ENCODE data around the gene RANGAP1.

Gene RANGAP1

DNA sequence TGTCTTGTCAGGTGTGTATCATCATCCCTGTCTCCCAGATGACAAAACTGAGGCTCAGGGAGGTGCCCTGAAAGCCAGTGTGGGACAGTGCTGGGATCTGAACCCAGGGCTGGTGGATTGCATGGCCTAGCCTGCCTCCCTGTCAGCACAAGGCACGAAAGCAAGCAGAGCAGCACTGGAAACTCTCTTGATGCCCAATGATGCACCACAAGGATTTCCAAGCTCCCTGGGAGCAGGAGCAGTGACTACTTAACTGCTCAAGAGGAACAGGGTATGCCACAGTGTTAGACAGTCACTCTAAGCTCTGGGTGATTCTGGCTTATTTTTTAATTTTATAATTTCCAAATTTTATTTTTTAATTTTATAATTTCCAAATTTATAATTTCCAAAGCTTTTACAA is 24.3 kb upstream of the RANGAP1 start:
- no peak overlapping the region for H3K4me3 ChIP-seq (ENCODE audit: low read depth, low read length)
- no peak for DNase-seq (ENCODE audit: low read depth)
- TF ChIP-seq, protein P1, sequence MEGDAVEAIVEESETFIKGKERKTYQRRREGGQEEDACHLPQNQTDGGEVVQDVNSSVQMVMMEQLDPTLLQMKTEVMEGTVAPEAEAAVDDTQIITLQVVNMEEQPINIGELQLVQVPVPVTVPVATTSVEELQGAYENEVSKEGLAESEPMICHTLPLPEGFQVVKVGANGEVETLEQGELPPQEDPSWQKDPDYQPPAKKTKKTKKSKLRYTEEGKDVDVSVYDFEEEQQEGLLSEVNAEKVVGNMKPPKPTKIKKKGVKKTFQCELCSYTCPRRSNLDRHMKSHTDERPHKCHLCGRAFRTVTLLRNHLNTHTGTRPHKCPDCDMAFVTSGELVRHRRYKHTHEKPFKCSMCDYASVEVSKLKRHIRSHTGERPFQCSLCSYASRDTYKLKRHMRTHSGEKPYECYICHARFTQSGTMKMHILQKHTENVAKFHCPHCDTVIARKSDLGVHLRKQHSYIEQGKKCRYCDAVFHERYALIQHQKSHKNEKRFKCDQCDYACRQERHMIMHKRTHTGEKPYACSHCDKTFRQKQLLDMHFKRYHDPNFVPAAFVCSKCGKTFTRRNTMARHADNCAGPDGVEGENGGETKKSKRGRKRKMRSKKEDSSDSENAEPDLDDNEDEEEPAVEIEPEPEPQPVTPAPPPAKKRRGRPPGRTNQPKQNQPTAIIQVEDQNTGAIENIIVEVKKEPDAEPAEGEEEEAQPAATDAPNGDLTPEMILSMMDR (IDR thresholded peaks at IDR 0.05; ENCODE audit: insufficient read depth, low read depth, low read length, missing control alignments), result no peak

GRCh38 chr22:41308544-41308947 is 22.6 kb upstream of the RANGAP1 start:
- TF ChIP-seq, protein P1 (IDR thresholded peaks at IDR 0.05; ENCODE audit: insufficient read depth, low read depth, low read length, missing control alignments), result no peak
- no peak for DNase-seq (ENCODE audit: low read depth)
- H3K4me3 ChIP-seq (ENCODE audit: low read depth, low read length), result no peak overlapping the region

DNA sequence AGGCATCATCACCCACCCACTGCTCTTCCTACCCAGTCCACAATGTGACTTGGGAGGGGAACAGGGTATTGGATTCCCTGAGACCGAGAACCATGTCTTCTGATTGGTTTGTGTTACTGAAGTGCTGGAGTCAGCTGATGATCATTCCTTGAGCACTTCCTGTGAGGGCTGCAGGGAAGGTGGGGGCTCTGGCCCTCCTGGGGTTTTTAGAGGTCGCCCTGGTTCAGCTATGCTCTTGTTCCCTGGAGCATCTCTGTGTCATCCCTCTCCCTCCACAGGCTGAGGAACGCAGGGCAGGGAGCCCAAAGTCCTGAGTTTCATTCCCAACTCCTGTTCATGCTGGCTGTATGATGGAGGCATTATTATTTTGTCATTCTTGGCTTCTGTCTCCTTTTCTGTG is 22.1 kb upstream of the RANGAP1 start:
- no peak for DNase-seq (ENCODE audit: low read depth)
- no peak overlapping the region for H3K4me3 ChIP-seq (ENCODE audit: low read depth, low read length)
- TF ChIP-seq, protein P1 (IDR thresholded peaks at IDR 0.05; ENCODE audit: insufficient read depth, low read depth, low read length, missing control alignments), result no peak

DNA sequence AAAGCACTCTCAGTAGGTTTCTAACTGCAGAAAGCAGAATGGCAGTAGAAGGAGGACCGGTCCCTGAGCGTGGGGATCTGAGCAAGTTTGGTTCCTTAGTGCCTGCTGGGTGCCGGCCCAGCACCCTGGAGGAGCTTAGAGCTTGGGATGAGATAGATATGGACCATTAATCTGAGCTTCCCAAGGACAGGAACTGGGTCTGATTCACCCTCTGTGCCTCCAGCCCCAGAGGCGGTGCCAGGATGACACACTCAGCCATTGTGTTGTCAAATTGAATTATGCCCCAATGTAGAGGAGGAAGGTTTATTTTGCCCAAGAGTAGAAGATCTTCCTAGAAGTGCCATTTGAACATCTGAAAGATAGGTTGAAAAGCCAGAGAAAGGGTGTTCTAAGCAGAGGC is 19.7 kb upstream of the RANGAP1 start:
- H3K4me3 ChIP-seq (ENCODE audit: low read depth, low read length), result no peak overlapping the region
- DNase-seq (ENCODE audit: low read depth), result no peak
- TF ChIP-seq, protein P1 (IDR thresholded peaks at IDR 0.05; ENCODE audit: insufficient read depth, low read depth, low read length, missing control alignments), result no peak

DNA sequence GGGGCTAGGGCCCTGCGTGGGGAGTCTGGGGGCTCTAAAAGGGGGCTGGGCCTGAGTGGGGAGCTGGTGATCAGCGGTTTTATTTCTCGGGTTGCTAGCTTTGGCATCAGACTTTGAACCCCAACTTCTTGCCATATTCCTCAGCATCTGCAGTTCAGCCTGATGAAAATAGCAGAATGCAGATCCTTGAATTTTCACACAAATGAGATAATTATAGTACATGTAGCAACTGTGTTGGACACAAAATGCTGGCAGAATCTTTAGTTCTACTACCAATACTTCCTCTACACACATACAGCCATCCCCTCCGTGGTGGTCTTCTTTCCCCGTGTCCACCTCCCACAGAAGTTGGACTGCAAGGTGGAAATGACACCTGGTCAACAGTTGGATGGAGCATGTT is 16.8 kb upstream of the RANGAP1 start:
- peak overlapping the region; percentile 88 for H3K4me3 ChIP-seq (ENCODE audit: low read depth, low read length)
- DNase-seq (ENCODE audit: low read depth), result no peak
- TF ChIP-seq, protein P1 (IDR thresholded peaks at IDR 0.05; ENCODE audit: insufficient read depth, low read depth, low read length, missing control alignments), result no peak

- peak overlapping the region; percentile 88 for H3K4me3 ChIP-seq (ENCODE audit: low read depth, low read length)
- DNase-seq (ENCODE audit: low read depth), result no peak
- TF ChIP-seq, protein P1 (IDR thresholded peaks at IDR 0.05; ENCODE audit: insufficient read depth, low read depth, low read length, missing control alignments), result no peak
Measured at GRCh38 chr22:41302021-41302767, 16.2 kb upstream of the RANGAP1 start.
